Activated CD4-positive, alpha-beta T cell treated with anti-CD3 and anti-CD28 coated beads, Interleukin-2, amount 50 U/mL, for 24 hours (primary cell): Measurements from ENCODE around the gene MFF.
A peak's percentile ranks its signal among the peaks of the same experiment; 100 is the strongest.
"Not testable (repeated sequence)": the region's sequence is repeated elsewhere in the genome, so short reads cannot be mapped to it uniquely, and the experiment has no call there.

ENCODE experiments used
- DNase-seq, 2 donors: peaks; one replicate each; pipeline ENCODE4 v3.0.0-alpha.2; 2020; ENCODE audit warnings: low read depth in 1 of 2, low spot score in 1 of 2

MFF gene

GRCh38 chr2:227376656-227377396, 51.8 kb downstream of the MFF start:
- no peak for DNase-seq

- DNase-seq, result no peak
Measured at GRCh38 chr2:227377467-227378351, 52.7 kb downstream of the MFF start.

- no peak for DNase-seq
Measured at GRCh38 chr2:227378371-227378782, 53.3 kb downstream of the MFF start.

GRCh38 chr2:227379095-227379494, 54.0 kb downstream of the MFF start, which contains the start of gene TM4SF20:
Gene TM4SF20, minus strand, starts transcription at chr2:227379306. Its CDS starts 38 bp downstream, at chr2:227379268.
- no peak for DNase-seq

GRCh38 chr2:227382241-227382835, 57.3 kb downstream of the MFF start:
- peak in 1 of 2 donors; percentile 21 for DNase-seq

GRCh38 chr2:227383686-227384085, 58.6 kb downstream of the MFF start:
- no peak for DNase-seq

GRCh38 chr2:227386630-227387029, 61.6 kb downstream of the MFF start:
- no peak for DNase-seq

- DNase-seq, result not testable (repeated sequence)
Measured at GRCh38 chr2:227387583-227387982, 62.5 kb downstream of the MFF start, which contains the start of gene SCYGR1. Gene SCYGR1, minus strand, starts transcription at chr2:227387949. Its CDS starts 0 bp downstream, at chr2:227387949.

- no peak for DNase-seq
Measured at GRCh38 chr2:227388537-227389011, 63.5 kb downstream of the MFF start.

- DNase-seq, result no peak
Measured at GRCh38 chr2:227389231-227389630, 64.2 kb downstream of the MFF start.

- DNase-seq, result no peak
Measured at GRCh38 chr2:227389661-227390060, 64.6 kb downstream of the MFF start.

GRCh38 chr2:227390468-227391256, 65.6 kb downstream of the MFF start:
- no peak for DNase-seq

- DNase-seq, result no peak
Measured at GRCh38 chr2:227394401-227394800, 69.3 kb downstream of the MFF start.

GRCh38 chr2:227395556-227395955, 70.5 kb downstream of the MFF start:
- DNase-seq, result no peak

- no peak for DNase-seq
Measured at GRCh38 chr2:227397562-227397961, 72.5 kb downstream of the MFF start.

GRCh38 chr2:227398684-227399670, 73.9 kb downstream of the MFF start:
- DNase-seq, result no peak

- no peak for DNase-seq
Measured at GRCh38 chr2:227401550-227401949, 76.5 kb downstream of the MFF start.

GRCh38 chr2:227402321-227402720, 77.3 kb downstream of the MFF start:
- DNase-seq, result no peak

GRCh38 chr2:227402959-227403358, 77.9 kb downstream of the MFF start:
- no peak for DNase-seq
